Motor neuron (in vitro differentiated cells): ENCODE data around the gene BARX1. TPM values are rescaled to one million over a fixed set of nuclear protein-coding genes. Genes with fewer than 3 reads are reported as not detected.
"Not testable (repeated sequence)": the region's sequence is repeated elsewhere in the genome, so short reads cannot be mapped to it uniquely, and the experiment has no call there.

Experiments
- ATAC-seq, 8 experiments: fragments of 200-7000 bp; cut with Tn5 transposase; replicated peaks in 6 of 8; 2 replicates each; pipeline ENCODE4 v1.8.0; 2021; ENCODE audit warnings: mild to moderate bottlenecking in 8 of 8, moderate library complexity in 8 of 8
- H3K27ac ChIP-seq, 2 donors: fragments of 250-450 bp; sonication (Bioruptor Pico); 2 replicates each; pipeline ENCODE4 v1.9.0; 2021; ENCODE audit warnings: antibody characterized with exemption in 2 of 2, mild to moderate bottlenecking in 2 of 2, moderate library complexity in 1 of 2
- H3K4me1 ChIP-seq, 2 donors: fragments of 250-450 bp; sonication (Bioruptor Pico); replicated peaks in 1 of 2; 2 replicates each; pipeline ENCODE4 v1.6.1; 2021; ENCODE audit warnings: antibody characterized with exemption in 2 of 2, mild to moderate bottlenecking in 2 of 2, moderate library complexity in 1 of 2
- H3K4me3 ChIP-seq, 5 donors: fragments of 250-450 bp; sonication (Bioruptor Pico); 2 replicates each; pipeline ENCODE4 v1.9.0; 2021; ENCODE audit warnings: antibody characterized with exemption in 5 of 5, mild to moderate bottlenecking in 5 of 5, moderate library complexity in 4 of 5
- WGBS, 10 experiments: fragments of 450-650 bp; shearing (Covaris generic); methylation state at CpG; one replicate each; pipeline ENCODE4 v1.0.0; 2022; 5-methylcytosine and 5-hydroxymethylcytosine counted together
- in situ Hi-C, 9 experiments: fragments of 400-800 bp; cut with MboI; loops; one replicate each; pipeline ENCODE4 v1.15.0; 2021; ENCODE audit warnings: low sequenced_read_pairs in 9 of 9, low pct_unique_long_range_greater_than_20kb in 2 of 9; ENCODE audit not compliant: unreplicated experiment in 9 of 9
- total RNA-seq, 8 experiments: library from RNA; unstranded; fragments of 300-600 nt; gene quantifications; 2 replicates each; pipeline versions ENCODE4 v1.2.3 to v1.2.4, GENCODE V29; 2022

The BARX1 gene
- total RNA-seq, 8 experiments from 2014 or later = 0.21 to 0.57 (median 0.25) TPM; not detected in 4

GRCh38 chr9:93976973-93977372, 21.8 kb upstream of the BARX1 start:
- peaks cover 0 to 3% of the 10 kb centered on the region in 2 donors for H3K4me1 ChIP-seq
- 0 to 50% (median 31%) methylated on average over 1 to 5 of the region's 5 CpGs; no CpG with 5 or more reads in 3 of the 10 experiments for WGBS, 10 experiments
- H3K4me3 ChIP-seq = no peak overlapping the region
- in situ Hi-C loops = no loop called here
- ATAC-seq = no peak
- no peak overlapping the region for H3K27ac ChIP-seq

GRCh38 chr9:93976081-93976480, 20.9 kb upstream of the BARX1 start:
- Histone ChIP-seq H3K4me1 (peaks cover 0 to 3% of the 10 kb centered on the region in 2 donors), H3K27ac (no peak overlapping the region), H3K4me3 (no peak overlapping the region)
- ATAC-seq = no peak
- WGBS, 10 experiments = 73 to 100% (median 80%) methylated on average over 1 to 2 of the region's 3 CpGs; no CpG with 5 or more reads in 2 of the 10 experiments
- in situ Hi-C loops = no loop called here

- 3 to 83% (median 59%) methylated on average over 1 to 6 of the region's 7 CpGs; no CpG with 5 or more reads in 2 of the 10 experiments for WGBS, 10 experiments
- peaks cover 0 to 3% of the 10 kb centered on the region in 2 donors for H3K4me1 ChIP-seq
- no peak overlapping the region for H3K4me3 ChIP-seq
- ATAC-seq = peak in 1 of 8 experiments; percentile 53
- H3K27ac ChIP-seq = no peak overlapping the region
- in situ Hi-C loops = no loop called here
Observed at GRCh38 chr9:93975262-93975661, 20.1 kb upstream of the BARX1 start.

GRCh38 chr9:93974151-93974550, 19.0 kb upstream of the BARX1 start:
- peaks cover 0 to 3% of the 10 kb centered on the region in 2 donors for H3K4me1 ChIP-seq
- H3K4me3 ChIP-seq = no peak overlapping the region
- in situ Hi-C loops = loop anchor here in 4 of 9 experiments (25.0 kb wide), 2 partner anchors 287 to 812 kb away; no protein-coding TSS in a partner anchor
- H3K27ac ChIP-seq = no peak overlapping the region
- no peak for ATAC-seq
- 0 to 78% (median 63%) methylated on average over 1 to 3 of the region's 3 CpGs; no CpG with 5 or more reads in 2 of the 10 experiments for whole genome bisulfite sequencing, 10 experiments

- not testable (repeated sequence) for ATAC-seq, H3K4me1 ChIP-seq, H3K27ac ChIP-seq, H3K4me3 ChIP-seq
- WGBS, 10 experiments = 17 to 83% (median 50%) methylated on average over 1 to 3 of the region's 3 CpGs; no CpG with 5 or more reads in 3 of the 10 experiments
- in situ Hi-C loops = loop anchor here in 4 of 9 experiments (25.0 kb wide), 2 partner anchors 285 to 810 kb away; no protein-coding TSS in a partner anchor
Observed at GRCh38 chr9:93972655-93973054, 17.5 kb upstream of the BARX1 start.

GRCh38 chr9:93969328-93969661, 14.1 kb upstream of the BARX1 start:
- 50 to 89% (median 82%) methylated on average over 1 to 2 of the region's 3 CpGs; no CpG with 5 or more reads in 6 of the 10 experiments for WGBS, 10 experiments
- H3K4me1 ChIP-seq = no peaks in the 10 kb centered on the region
- ATAC-seq = no peak
- in situ Hi-C loops = loop anchor here in 5 of 9 experiments (10.0 to 25.0 kb wide), 3 partner anchors 282 to 807 kb away; no protein-coding TSS in a partner anchor
- H3K4me3 ChIP-seq = no peak overlapping the region
- no peak overlapping the region for H3K27ac ChIP-seq

- no peak overlapping the region for H3K27ac ChIP-seq
- WGBS, 10 experiments = 30 to 100% (median 58%) methylated on average over 1 to 11 of the region's 25 CpGs
- ATAC-seq = peak; percentile 60 to 90 (median 79)
- H3K4me1 ChIP-seq = no peaks in the 10 kb centered on the region
- no peak overlapping the region for H3K4me3 ChIP-seq
- in situ Hi-C loops = loop anchor here in 5 of 9 experiments (10.0 to 25.0 kb wide), 3 partner anchors 281 to 806 kb away; no protein-coding TSS in a partner anchor
Observed at GRCh38 chr9:93968451-93969327, 13.5 kb upstream of the BARX1 start.

GRCh38 chr9:93967020-93967803, 12.1 kb upstream of the BARX1 start:
- no peak overlapping the region for H3K27ac ChIP-seq
- WGBS, 10 experiments = 53 to 82% (median 75%) methylated on average over 2 to 8 of the region's 13 CpGs; no CpG with 5 or more reads in 5 of the 10 experiments
- H3K4me1 ChIP-seq = no peaks in the 10 kb centered on the region
- H3K4me3 ChIP-seq = no peak overlapping the region
- no peak for ATAC-seq
- in situ Hi-C loops = loop anchor here in 5 of 9 experiments (10.0 to 25.0 kb wide), 3 partner anchors 280 to 805 kb away; no protein-coding TSS in a partner anchor

- H3K4me1 ChIP-seq = no peaks in the 10 kb centered on the region
- H3K4me3 ChIP-seq = no peak overlapping the region
- H3K27ac ChIP-seq = no peak overlapping the region
- 27 to 80% (median 44%) methylated on average over 1 to 4 of the region's 11 CpGs; no CpG with 5 or more reads in 6 of the 10 experiments for WGBS, 10 experiments
- in situ Hi-C loops = loop anchor here in 5 of 9 experiments (10.0 to 25.0 kb wide), 3 partner anchors 279 to 804 kb away; no protein-coding TSS in a partner anchor
- ATAC-seq = peak in 1 of 8 experiments; percentile 31
Observed at GRCh38 chr9:93965830-93966577, 10.8 kb upstream of the BARX1 start.

- 56 to 76% (median 63%) methylated on average over 1 to 3 of the region's 4 CpGs; no CpG with 5 or more reads in 6 of the 10 experiments for WGBS, 10 experiments
- Histone ChIP-seq H3K4me1 (no peaks in the 10 kb centered on the region), H3K27ac (no peak overlapping the region), H3K4me3 (no peak overlapping the region)
- ATAC-seq = no peak
- in situ Hi-C loops = loop anchor here in 5 of 9 experiments (10.0 to 25.0 kb wide), 3 partner anchors 277 to 802 kb away; no protein-coding TSS in a partner anchor
Observed at GRCh38 chr9:93964685-93965084, 9.5 kb upstream of the BARX1 start.

- WGBS, 10 experiments = 20 to 73% (median 49%) methylated on average over 1 to 4 of the region's 8 CpGs; no CpG with 5 or more reads in 2 of the 10 experiments
- Histone ChIP-seq H3K4me3 (no peak overlapping the region), H3K4me1 (peaks cover 4% of the 10 kb centered on the region in 2 donors), H3K27ac (no peak overlapping the region)
- in situ Hi-C loops = loop anchor here in 5 of 9 experiments (10.0 to 25.0 kb wide), 3 partner anchors 277 to 802 kb away; no protein-coding TSS in a partner anchor
- no peak for ATAC-seq
Observed at GRCh38 chr9:93963969-93964368, 8.8 kb upstream of the BARX1 start.

GRCh38 chr9:93963489-93963888, 8.3 kb upstream of the BARX1 start:
- WGBS, 10 experiments = 0 to 100% (median 40%) methylated on average over 1 to 3 of the region's 3 CpGs; no CpG with 5 or more reads in 1 of the 10 experiments
- in situ Hi-C loops = loop anchor here in 5 of 9 experiments (10.0 to 25.0 kb wide), 3 partner anchors 276 to 801 kb away; no protein-coding TSS in a partner anchor
- not testable (repeated sequence) for H3K4me3 ChIP-seq

More at GRCh38 chr9:93963489-93963888, 8.3 kb upstream of the BARX1 start:
- not testable (repeated sequence) for H3K27ac ChIP-seq, H3K4me1 ChIP-seq, ATAC-seq
